ENCODE results near the gene RUSC1.
"Not testable (repeated sequence)": the region's sequence is repeated elsewhere in the genome, so short reads cannot be mapped to it uniquely, and the experiment has no call there.

The RUSC1 gene

GRCh38 chr1:155322953-155323728 is 2.4 kb downstream of the RUSC1 start:
- peak; percentile 97 for DNase-seq (ENCODE audit: low read depth, low spot score)

- DNase-seq (ENCODE audit: low read depth, low spot score), result peak; percentile 90
Observed at GRCh38 chr1:155323729-155324036, 3.0 kb downstream of the RUSC1 start.

- DNase-seq (ENCODE audit: low read depth, low spot score), result peak; percentile 96
Observed at GRCh38 chr1:155324037-155324716, 3.5 kb downstream of the RUSC1 start.

- DNase-seq (ENCODE audit: low read depth, low spot score), result peak; percentile 83
Observed at GRCh38 chr1:155324717-155325602, 4.3 kb downstream of the RUSC1 start.

- no peak for DNase-seq (ENCODE audit: low read depth, low spot score)
Observed at GRCh38 chr1:155325603-155325893, 4.9 kb downstream of the RUSC1 start.

GRCh38 chr1:155326020-155326526 is 5.4 kb downstream of the RUSC1 start:
- DNase-seq (ENCODE audit: low read depth, low spot score), result no peak

- DNase-seq (ENCODE audit: low read depth, low spot score), result no peak
Observed at GRCh38 chr1:155326631-155327037, 5.9 kb downstream of the RUSC1 start.

- no peak for DNase-seq (ENCODE audit: low read depth, low spot score)
Observed at GRCh38 chr1:155327981-155328380, 7.3 kb downstream of the RUSC1 start.

- not testable (repeated sequence) for DNase-seq (ENCODE audit: low read depth, low spot score)
Observed at GRCh38 chr1:155328856-155329255, 8.2 kb downstream of the RUSC1 start.

GRCh38 chr1:155329980-155330598 is 9.4 kb downstream of the RUSC1 start:
- DNase-seq (ENCODE audit: low read depth, low spot score), result no peak

- DNase-seq (ENCODE audit: low read depth, low spot score), result no peak
Observed at GRCh38 chr1:155334962-155335361, 14.3 kb downstream of the RUSC1 start.

- no peak for DNase-seq (ENCODE audit: low read depth, low spot score)
Observed at GRCh38 chr1:155339515-155340097, 18.9 kb downstream of the RUSC1 start.

GRCh38 chr1:155342842-155343241 is 22.1 kb downstream of the RUSC1 start:
- DNase-seq (ENCODE audit: low read depth, low spot score), result no peak

GRCh38 chr1:155352631-155353030 is 31.9 kb downstream of the RUSC1 start:
- no peak for DNase-seq (ENCODE audit: low read depth, low spot score)

GRCh38 chr1:155360051-155360450 is 39.4 kb downstream of the RUSC1 start:
- DNase-seq (ENCODE audit: low read depth, low spot score), result no peak

- DNase-seq (ENCODE audit: low read depth, low spot score), result no peak
Observed at GRCh38 chr1:155379180-155379579, 58.5 kb downstream of the RUSC1 start.

GRCh38 chr1:155379631-155380090 is 59.0 kb downstream of the RUSC1 start:
- DNase-seq (ENCODE audit: low read depth, low spot score), result no peak
